PC-9 (cell line): Measurements from ENCODE around the gene CCDC107. TPM values are rescaled to one million over a fixed set of nuclear protein-coding genes. Genes with fewer than 3 reads are reported as not detected.
A peak's percentile ranks its signal among the peaks of the same experiment; 100 is the strongest.

Experiments
- BruUV-seq: library from RNA; stranded (reverse); fragments of 400-500 nt; replicated peaks from 2 replicates; lab custom pipeline; 2021; lab: Mats Ljungman, UMichigan
- CTCF ChIA-PET: fragments of 300-600 bp; sonication (Branson Sonifier 250); formaldehyde crosslinking; loops from one replicate; lab custom pipeline; 2022; ENCODE audit warnings: antibody characterized with exemption; lab: Charles Lee
- POLR2A ChIA-PET: fragments of 300-600 bp; sonication (Branson Sonifier 250); formaldehyde crosslinking; loops from one replicate; lab custom pipeline; 2022; ENCODE audit warnings: antibody characterized with exemption; ENCODE audit not compliant: unreplicated experiment; lab: Charles Lee
- DNase-seq, 2 experiments: peaks; one replicate each; pipeline versions ENCODE4 v3.0.0 to v3.0.0-alpha.2; 2015 to 2022; ENCODE audit warnings: mixed read lengths in 1 of 2
- H2AFZ ChIP-seq: fragments of 200-600 bp; sonication (generic); 2 replicates; pipeline ENCODE4 v1.8.1; 2017; ENCODE audit warnings: antibody characterized with exemption
- H3F3A ChIP-seq: fragments of 200-600 bp; sonication (generic); 2 replicates; pipeline ENCODE4 v1.8.1; 2017; ENCODE audit warnings: antibody characterized with exemption, mild to moderate bottlenecking, low read depth; ENCODE audit not compliant: insufficient read depth
- H3K27ac ChIP-seq: fragments of 200-600 bp; sonication (generic); 2 replicates; pipeline ENCODE4 v1.6.1; 2016; ENCODE audit warnings: mixed run types
- H3K27me3 ChIP-seq: fragments of 200-600 bp; sonication (generic); 2 replicates; pipeline ENCODE4 v1.6.1; 2016; ENCODE audit warnings: low read depth, mixed run types; ENCODE audit not compliant: insufficient read depth
- H3K36me3 ChIP-seq: fragments of 200-600 bp; sonication (generic); 2 replicates; pipeline ENCODE4 v1.6.1; 2016; ENCODE audit warnings: low read depth, mixed run types
- H3K4me1 ChIP-seq: fragments of 200-600 bp; sonication (generic); replicated peaks from 2 replicates; pipeline ENCODE4 v1.6.1; 2016; ENCODE audit warnings: mixed run types; ENCODE audit not compliant: insufficient read depth
- H3K4me2 ChIP-seq: fragments of 200-600 bp; sonication (generic); 2 replicates; pipeline ENCODE4 v1.6.1; 2017; ENCODE audit warnings: mixed run types
- H3K4me3 ChIP-seq: fragments of 200-600 bp; sonication (generic); 2 replicates; pipeline ENCODE4 v1.6.1; 2016; ENCODE audit warnings: mixed run types
- H3K79me2 ChIP-seq: fragments of 200-600 bp; sonication (generic); 2 replicates; pipeline ENCODE4 v1.6.1; 2017; ENCODE audit warnings: low read depth, mixed run types
- H3K9me2 ChIP-seq: fragments of 200-600 bp; sonication (generic); 2 replicates; pipeline ENCODE4 v1.8.1; 2017; ENCODE audit warnings: mild to moderate bottlenecking; ENCODE audit not compliant: insufficient read depth
- H3K9me3 ChIP-seq: fragments of 200-600 bp; sonication (generic); 2 replicates; pipeline ENCODE4 v1.8.1; 2016; ENCODE audit warnings: low read depth; ENCODE audit not compliant: insufficient read depth
- H4K20me1 ChIP-seq: fragments of 200-600 bp; sonication (generic); 2 replicates; pipeline ENCODE4 v1.8.1; 2017; ENCODE audit not compliant: insufficient read depth
- EZH2 ChIP-seq: fragments of 200-600 bp; sonication (generic); IDR thresholded peaks from 2 replicates; pipeline ENCODE4 v1.8.0; 2017; ENCODE audit warnings: antibody characterized with exemption, low read depth
- intact Hi-C: fragments of 100-400 bp; cut with micrococcal nuclease; formaldehyde crosslinking; loops from one replicate; pipeline ENCODE4 v1.10.0; 2022; ENCODE audit not compliant: unreplicated experiment
- total RNA-seq: library from RNA; stranded (reverse); gene quantifications from 2 replicates; pipeline ENCODE4 v1.2.3, GENCODE V29; 2021
- TF ChIP-seq, protein P1 (sequence below): fragments of 200-600 bp; sonication (generic); conservative IDR thresholded peaks from 2 replicates; pipeline ENCODE4 v1.6.1; 2017; ENCODE audit warnings: mixed run types, antibody characterized with exemption, mild to moderate bottlenecking, moderate library complexity

Gene CCDC107
- total RNA-seq, 1 experiment from 2014 or later, result 6.9 TPM

GRCh38 chr9:35696520-35697215 lies 38.6 kb downstream of the CCDC107 start:
- H3K27ac ChIP-seq, result no peak overlapping the region
- intact Hi-C loops, result loop anchor here (5.0 kb wide), 1 partner anchor 39 kb away; the partner anchor contains the start of genes CCDC107 and RMRP
- no TSS peak for BruUV-seq

DNA sequence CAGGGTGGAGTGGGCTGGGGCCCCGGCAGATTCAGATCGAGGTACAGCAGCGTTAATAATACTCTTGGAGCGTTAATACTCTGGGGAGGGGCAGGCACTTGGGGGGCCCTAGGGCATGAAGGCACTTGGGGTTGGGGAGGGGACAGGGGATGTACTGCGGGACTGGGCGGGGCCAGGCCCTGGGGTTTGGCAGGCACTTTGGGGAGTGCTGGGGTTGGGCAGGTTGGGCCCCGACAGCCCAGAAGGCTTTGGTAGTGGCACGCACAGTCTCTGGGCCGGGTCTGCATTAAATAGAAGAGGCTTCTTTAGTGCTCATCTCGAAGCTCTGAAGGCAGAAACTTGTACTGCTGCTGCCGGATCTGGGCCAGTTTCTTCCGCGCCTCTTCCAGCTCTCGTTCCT lies 39.4 kb downstream of the CCDC107 start:
- CTCF ChIA-PET, result interaction anchor here (1.2 to 1.4 kb wide), 3 partner anchors 34 to 37 kb away, joined by 3 to 6 read pairs (median 5); no protein-coding TSS in a partner anchor
- Histone ChIP-seq H4K20me1 (no peaks in the 10 kb centered on the region), H3K4me2 (no peak overlapping the region), H3K27me3 (no peaks in the 10 kb centered on the region), H3F3A (no peaks in the 10 kb centered on the region), H3K9me3 (no peaks in the 10 kb centered on the region), H3K9me2 (no peaks in the 10 kb centered on the region), H2AFZ (no peak overlapping the region), H3K4me1 (no peaks in the 10 kb centered on the region), H3K79me2 (no peaks in the 10 kb centered on the region), H3K4me3 (no peak overlapping the region), H3K27ac (no peak overlapping the region), H3K36me3 (no peaks in the 10 kb centered on the region)
- DNase-seq, result no peak
- POLR2A ChIA-PET, result interaction anchor here (0.6 kb wide), 1 partner anchor 9 kb away, joined by 4 read pairs; no protein-coding TSS in a partner anchor
- no peak for TF ChIP-seq EZH2
- TF ChIP-seq, protein P1, sequence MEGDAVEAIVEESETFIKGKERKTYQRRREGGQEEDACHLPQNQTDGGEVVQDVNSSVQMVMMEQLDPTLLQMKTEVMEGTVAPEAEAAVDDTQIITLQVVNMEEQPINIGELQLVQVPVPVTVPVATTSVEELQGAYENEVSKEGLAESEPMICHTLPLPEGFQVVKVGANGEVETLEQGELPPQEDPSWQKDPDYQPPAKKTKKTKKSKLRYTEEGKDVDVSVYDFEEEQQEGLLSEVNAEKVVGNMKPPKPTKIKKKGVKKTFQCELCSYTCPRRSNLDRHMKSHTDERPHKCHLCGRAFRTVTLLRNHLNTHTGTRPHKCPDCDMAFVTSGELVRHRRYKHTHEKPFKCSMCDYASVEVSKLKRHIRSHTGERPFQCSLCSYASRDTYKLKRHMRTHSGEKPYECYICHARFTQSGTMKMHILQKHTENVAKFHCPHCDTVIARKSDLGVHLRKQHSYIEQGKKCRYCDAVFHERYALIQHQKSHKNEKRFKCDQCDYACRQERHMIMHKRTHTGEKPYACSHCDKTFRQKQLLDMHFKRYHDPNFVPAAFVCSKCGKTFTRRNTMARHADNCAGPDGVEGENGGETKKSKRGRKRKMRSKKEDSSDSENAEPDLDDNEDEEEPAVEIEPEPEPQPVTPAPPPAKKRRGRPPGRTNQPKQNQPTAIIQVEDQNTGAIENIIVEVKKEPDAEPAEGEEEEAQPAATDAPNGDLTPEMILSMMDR, result no peak
- intact Hi-C loops, result loop anchor here (5.0 kb wide), 1 partner anchor 40 kb away; the partner anchor contains the start of genes CCDC107 and RMRP
- BruUV-seq, result TSS peak; percentile 55

More at GRCh38 chr9:35696520-35697215, 38.6 kb downstream of the CCDC107 start:
- H3K4me3 ChIP-seq, result no peak overlapping the region
- POLR2A ChIA-PET, result interaction anchor here (0.6 kb wide), 1 partner anchor 8 kb away, joined by 4 read pairs; no protein-coding TSS in a partner anchor
- no peaks in the 10 kb centered on the region for H3K79me2 ChIP-seq
- TF ChIP-seq EZH2, result no peak
- TF ChIP-seq, protein P1, result peak; percentile 83
- no peak overlapping the region for H2AFZ ChIP-seq
- no peaks in the 10 kb centered on the region for H3F3A ChIP-seq
- no peak overlapping the region for H3K4me2 ChIP-seq
- no peaks in the 10 kb centered on the region for H4K20me1 ChIP-seq
- peak in 1 of 2 experiments; percentile 35 for DNase-seq
- no peaks in the 10 kb centered on the region for H3K36me3 ChIP-seq
- no peaks in the 10 kb centered on the region for H3K9me3 ChIP-seq
- H3K27me3 ChIP-seq, result no peaks in the 10 kb centered on the region
- H3K9me2 ChIP-seq, result no peaks in the 10 kb centered on the region
- CTCF ChIA-PET, result interaction anchor here (0.7 to 1.4 kb wide), 8 partner anchors 31 to 74 kb away, joined by 3 to 8 read pairs (median 3); partner anchors contain the start of gene ARHGEF39
- H3K4me1 ChIP-seq, result no peaks in the 10 kb centered on the region

DNA sequence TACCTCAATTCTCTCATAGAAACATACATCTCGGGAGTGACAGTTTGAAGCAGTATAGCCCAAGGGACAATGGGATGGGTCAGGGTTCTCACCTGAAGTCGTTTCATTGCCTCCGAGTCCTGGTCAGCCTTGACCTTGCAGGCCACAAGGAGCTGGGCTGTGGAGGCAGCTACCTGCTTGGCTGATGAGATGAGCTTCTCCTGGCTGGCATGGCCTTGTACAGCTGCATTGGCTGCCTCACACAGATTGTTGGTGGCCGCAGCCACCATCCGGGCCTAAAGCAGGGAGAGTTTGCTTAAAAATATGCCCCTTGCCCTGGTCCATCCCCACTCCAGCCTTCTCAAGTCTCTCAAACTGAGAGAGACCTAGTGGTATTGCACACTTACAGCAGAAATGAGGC lies 40.1 kb downstream of the CCDC107 start:
- Histone ChIP-seq H3K79me2 (no peaks in the 10 kb centered on the region), H3K9me3 (no peaks in the 10 kb centered on the region), H3K9me2 (no peaks in the 10 kb centered on the region), H3K27ac (no peak overlapping the region), H3F3A (no peaks in the 10 kb centered on the region), H3K4me2 (no peak overlapping the region), H4K20me1 (no peaks in the 10 kb centered on the region), H3K4me1 (no peaks in the 10 kb centered on the region), H3K27me3 (no peaks in the 10 kb centered on the region), H3K4me3 (no peak overlapping the region), H3K36me3 (no peaks in the 10 kb centered on the region), H2AFZ (no peak overlapping the region)
- no TSS peak for BruUV-seq
- TF ChIP-seq, protein P1, result no peak
- TF ChIP-seq EZH2, result no peak
- no peak for DNase-seq
- ChIA-PET POLR2A (interaction anchor here (0.7 kb wide), 1 partner anchor 25 kb away, joined by 4 read pairs; the partner anchor contains the start of gene CA9), CTCF (no interaction called here)
- intact Hi-C loops, result loop anchor here (5.0 kb wide), 1 partner anchor 41 kb away; the partner anchor contains the start of genes CCDC107 and RMRP
